Colonic mucosa (tissue), 4 donors: Measurements from ENCODE around the gene TFF2. TPM values are rescaled to one million over a fixed set of nuclear protein-coding genes. Genes with fewer than 3 reads are reported as not detected.

Source experiments
- DNase-seq: peaks from one replicate; pipeline ENCODE4 v3.0.0-alpha.2; 2020
- H3K27ac ChIP-seq: fragments of 200-600 bp; one replicate; pipeline ENCODE4 v1.8.0; 2021
- H3K27me3 ChIP-seq: fragments of 200-600 bp; one replicate; pipeline ENCODE4 v1.8.0; 2021
- H3K36me3 ChIP-seq: fragments of 200-600 bp; one replicate; pipeline ENCODE4 v1.8.0; 2021
- H3K4me1 ChIP-seq: fragments of 200-600 bp; one replicate; pipeline ENCODE4 v1.8.0; 2021; ENCODE audit warnings: mild to moderate bottlenecking
- H3K4me3 ChIP-seq: fragments of 200-600 bp; one replicate; pipeline ENCODE4 v1.8.0; 2021
- H3K9ac ChIP-seq, 2 donors: one replicate each; pipeline ENCODE4 v1.7.0; 2013; ENCODE audit warnings: control low read depth in 2 of 2, low read depth in 2 of 2, low read length in 2 of 2
- H3K9me3 ChIP-seq: fragments of 200-600 bp; one replicate; pipeline ENCODE4 v1.8.0; 2021
- CTCF ChIP-seq: fragments of 200-600 bp; IDR thresholded peaks from one replicate; pipeline ENCODE4 v1.8.0; 2022; ENCODE audit warnings: antibody characterized with exemption, mild to moderate bottlenecking
- intact Hi-C: fragments of 100-400 bp; cut with DNase I; formaldehyde crosslinking; loops from one replicate; pipeline ENCODE4 v1.14.1; 2022
- total RNA-seq, 2 donors: library from RNA; stranded (reverse); fragmentation: NEBNext Ultra II Directional in 1 of 2; extraction: Animal tissue kit (Norgen Biotek cat#: 25700) in 1 of 2; gene quantifications; one replicate each; pipeline ENCODE4 v1.2.1, GENCODE V29; 2021
- donor health status: healthy.
- donor health status: DM: no; HTN: no; CAD: no.
- donor health status: DM: no; HTN: no; CAD: no.

Gene TFF2
- total RNA-seq, 2 donors from 2014 or later: 2.3 to 2.5 TPM

- Histone ChIP-seq H3K9me3 (no peaks in the 10 kb centered on the region), H3K4me1 (no peaks in the 10 kb centered on the region), H3K27ac (peak within 1 kb of the TSS; percentile 93), H3K36me3 (no peaks in the 10 kb centered on the region), H3K4me3 (peak within 1 kb of the TSS; percentile 28), H3K27me3 (no peaks in the 10 kb centered on the region), H3K9ac (peak within 1 kb of the TSS; percentile 31 to 70)
- DNase-seq: peak; percentile 85
- intact Hi-C loops: no loop called here
- no peak for TF ChIP-seq CTCF
These were observed 35.4 kb downstream of the TFF2 start, which contains the start of gene TFF3 for GRCh38 chr21:42315296-42315891. Gene TFF3, minus strand, starts transcription at chr21:42315409. Its CDS starts 35 bp downstream, at chr21:42315374.

- Histone ChIP-seq H3K27me3 (no peaks in the 10 kb centered on the region), H3K9me3 (no peaks in the 10 kb centered on the region), H3K4me3 (peak overlapping the region; percentile 28), H3K9ac (peak overlapping the region; percentile 31 to 70), H3K36me3 (no peaks in the 10 kb centered on the region), H3K4me1 (no peaks in the 10 kb centered on the region), H3K27ac (peak overlapping the region; percentile 93)
- intact Hi-C loops: no loop called here
- DNase-seq: peak; percentile 70
- TF ChIP-seq CTCF: no peak
These were observed 36.0 kb downstream of the TFF2 start for GRCh38 chr21:42314616-42315295.

- Histone ChIP-seq H3K4me1 (no peaks in the 10 kb centered on the region), H3K36me3 (no peaks in the 10 kb centered on the region), H3K9me3 (no peaks in the 10 kb centered on the region), H3K9ac (peak overlapping the region; percentile 44 to 70), H3K4me3 (peak overlapping the region; percentile 28), H3K27ac (peak overlapping the region; percentile 93), H3K27me3 (peaks cover 2% of the 10 kb centered on the region)
- DNase-seq: peak; percentile 87
- no peak for TF ChIP-seq CTCF
- intact Hi-C loops: no loop called here
These were observed 37.3 kb downstream of the TFF2 start for GRCh38 chr21:42313501-42313969.

GRCh38 chr21:42312626-42313104, 38.1 kb downstream of the TFF2 start:
- Histone ChIP-seq H3K36me3 (no peaks in the 10 kb centered on the region), H3K27ac (peak overlapping the region; percentile 93), H3K4me3 (peak overlapping the region; percentile 28), H3K27me3 (peaks cover 7% of the 10 kb centered on the region), H3K9ac (peak overlapping the region; percentile 13 to 70), H3K9me3 (no peaks in the 10 kb centered on the region), H3K4me1 (no peaks in the 10 kb centered on the region)
- intact Hi-C loops: no loop called here
- no peak for TF ChIP-seq CTCF
- peak; percentile 62 for DNase-seq

- intact Hi-C loops: no loop called here
- Histone ChIP-seq H3K9ac (peak overlapping the region in 1 of 2 donors; percentile 70), H3K4me1 (no peaks in the 10 kb centered on the region)
These were observed 38.8 kb downstream of the TFF2 start for GRCh38 chr21:42311816-42312625.

More at GRCh38 chr21:42311816-42312625, 38.8 kb downstream of the TFF2 start:
- TF ChIP-seq CTCF: no peak
- peaks cover 7% of the 10 kb centered on the region for H3K27me3 ChIP-seq
- peak overlapping the region; percentile 28 for H3K4me3 ChIP-seq
- H3K9me3 ChIP-seq: no peaks in the 10 kb centered on the region
- peak overlapping the region; percentile 93 for H3K27ac ChIP-seq
- no peaks in the 10 kb centered on the region for H3K36me3 ChIP-seq
- DNase-seq: peak; percentile 57
